ENCODE results near the gene PROZ. TPM values are rescaled to one million over a fixed set of nuclear protein-coding genes. Genes with fewer than 3 reads are reported as not detected.

The PROZ gene
- total RNA-seq, 1 experiment from 2014 or later = not detected

- BruUV-seq (replicated peaks) = no TSS peak
- H3K9me3 ChIP-seq (ENCODE audit: control insufficient read depth in 1 of 2, insufficient read depth in 1 of 2, low read depth in 1 of 2, low read length in 2 of 2) = no peaks in the 10 kb centered on the region
- RAD21 ChIA-PET (ENCODE audit: low non-redundant PET in 1 of 2, low total read pairs in 2 of 2, uncharacterized antibody in 2 of 2, unreplicated experiment in 2 of 2) = no interaction called here
- H3K27me3 ChIP-seq (ENCODE audit: insufficient read depth, low read length) = 0 out of 2 replicates have a peak, but pooled peaks cover 4% of the 10 kb centered on the region
- TF ChIP-seq SIN3A (IDR thresholded peaks at IDR 0.05; ENCODE audit: low read depth) (no peak), ATF3 (IDR thresholded peaks at IDR 0.05) (no peak), EGR1 (IDR thresholded peaks at IDR 0.05; ENCODE audit: low read depth) (no peak), SP1 (IDR thresholded peaks at IDR 0.05; ENCODE audit: low read depth) (no peak), CEBPB (IDR thresholded peaks at IDR 0.05; ENCODE audit: low read depth) (no peak), CBX3 (IDR thresholded peaks at IDR 0.05; ENCODE audit: low read depth) (no peak), TCF7L2 (IDR thresholded peaks at IDR 0.05; ENCODE audit: borderline replicate concordance, extremely low read depth, insufficient read depth, insufficient read length) (no peak), SRF (IDR thresholded peaks at IDR 0.05; ENCODE audit: low read depth) (no peak), EZH2phosphoT487 (IDR thresholded peaks at IDR 0.05; ENCODE audit: borderline replicate concordance) (no peak), RAD21 (IDR thresholded peaks at IDR 0.05; ENCODE audit: low read depth) (no peak), ELF1 (IDR thresholded peaks at IDR 0.05; ENCODE audit: borderline replicate concordance, low read depth) (no peak), POLR2A (IDR thresholded peaks at IDR 0.05; ENCODE audit: borderline replicate concordance, extremely low read depth, insufficient read depth, insufficient read length) (no peak), CTCF (IDR thresholded peaks at IDR 0.05 in 2 of 3, conservative IDR thresholded peaks at IDR 0.05 in 1 of 3; ENCODE audit: borderline replicate concordance in 1 of 3, insufficient read depth in 1 of 3, low read depth in 2 of 3, low read length in 2 of 3) (no peak), ZNF274 (IDR thresholded peaks at IDR 0.05; ENCODE audit: low read depth, low read length) (no peak)
- TF ChIP-seq, protein P1, sequence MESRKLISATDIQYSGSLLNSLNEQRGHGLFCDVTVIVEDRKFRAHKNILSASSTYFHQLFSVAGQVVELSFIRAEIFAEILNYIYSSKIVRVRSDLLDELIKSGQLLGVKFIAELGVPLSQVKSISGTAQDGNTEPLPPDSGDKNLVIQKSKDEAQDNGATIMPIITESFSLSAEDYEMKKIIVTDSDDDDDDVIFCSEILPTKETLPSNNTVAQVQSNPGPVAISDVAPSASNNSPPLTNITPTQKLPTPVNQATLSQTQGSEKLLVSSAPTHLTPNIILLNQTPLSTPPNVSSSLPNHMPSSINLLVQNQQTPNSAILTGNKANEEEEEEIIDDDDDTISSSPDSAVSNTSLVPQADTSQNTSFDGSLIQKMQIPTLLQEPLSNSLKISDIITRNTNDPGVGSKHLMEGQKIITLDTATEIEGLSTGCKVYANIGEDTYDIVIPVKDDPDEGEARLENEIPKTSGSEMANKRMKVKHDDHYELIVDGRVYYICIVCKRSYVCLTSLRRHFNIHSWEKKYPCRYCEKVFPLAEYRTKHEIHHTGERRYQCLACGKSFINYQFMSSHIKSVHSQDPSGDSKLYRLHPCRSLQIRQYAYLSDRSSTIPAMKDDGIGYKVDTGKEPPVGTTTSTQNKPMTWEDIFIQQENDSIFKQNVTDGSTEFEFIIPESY (IDR thresholded peaks at IDR 0.05; ENCODE audit: extremely low read depth, insufficient replicate concordance, low read length) = no peak
- H4K20me1 ChIP-seq (ENCODE audit: insufficient read depth) = no peaks in the 10 kb centered on the region
- POLR2A ChIA-PET = no interaction called here
- H3K4me3 ChIP-seq (replicated peaks in 1 of 2; ENCODE audit: low read depth in 1 of 2, low read length in 2 of 2) = no peak overlapping the region
- H3K36me3 ChIP-seq (ENCODE audit: control insufficient read depth in 1 of 2, insufficient read depth in 2 of 2, low read length in 2 of 2) = no peaks in the 10 kb centered on the region
- H3K9ac ChIP-seq (ENCODE audit: low read length) = no peak overlapping the region
- ATAC-seq = no peak
- H3K27ac ChIP-seq (ENCODE audit: low read depth, low read length) = no peak overlapping the region
- H3K79me2 ChIP-seq (ENCODE audit: insufficient read depth, low read length) = no peaks in the 10 kb centered on the region
- CTCF ChIA-PET = no interaction called here
- no peaks in the 10 kb centered on the region for H3K9me2 ChIP-seq (ENCODE audit: insufficient read depth)
- H3K4me1 ChIP-seq (ENCODE audit: control insufficient read depth in 1 of 2, insufficient read depth in 2 of 2, low read length in 2 of 2) = peaks cover 4 to 21% of the 10 kb centered on the region in 2 experiments; a peak in 3 of 4 replicates
- no peak for DNase-seq (ENCODE audit: low read depth, low spot score)
- no peak overlapping the region for H2AFZ ChIP-seq (ENCODE audit: low read depth, low read length, poor library complexity, severe bottlenecking)
- intact Hi-C loops (cut with micrococcal nuclease) = loop anchor here (5.0 kb wide), 1 partner anchor 83 kb away; no protein-coding TSS in a partner anchor
- no peak overlapping the region for H3K4me2 ChIP-seq (ENCODE audit: low read length)
Measured at GRCh38 chr13:113120300-113121182, 37.9 kb upstream of the PROZ start.

Measured in HCT116 (cell line).